ENCODE measurements around the gene ALG1. TPM values are rescaled to one million over a fixed set of nuclear protein-coding genes. Genes with fewer than 3 reads are reported as not detected.

The ALG1 gene
- total RNA-seq, 6 experiments from 2014 or later, result 43.5 to 51.3 (median 47.4) TPM

GRCh38 chr16:5032748-5033167, 38.9 kb upstream of the ALG1 start:
- TF ChIP-seq CTCF (IDR thresholded peaks at IDR 0.05), result no peak
- Mint-ChIP-seq H3K4me3 (peak overlapping the region; percentile 85), H3K27ac (peak overlapping the region; percentile 45), H3K4me1 (ENCODE audit: low read depth) (peaks cover 23% of the 10 kb centered on the region), H3K27me3 (ENCODE audit: insufficient read depth) (peaks cover 3% of the 10 kb centered on the region), H3K36me3 (ENCODE audit: low read depth) (no peaks in the 10 kb centered on the region), H3K9me3 (no peaks in the 10 kb centered on the region)
- DNase-seq, result no peak

- Mint-ChIP-seq H3K36me3 (ENCODE audit: low read depth) (no peaks in the 10 kb centered on the region), H3K9me3 (no peaks in the 10 kb centered on the region), H3K27me3 (ENCODE audit: insufficient read depth) (peaks cover 3% of the 10 kb centered on the region), H3K27ac (peak within 1 kb of the TSS; percentile 88), H3K4me3 (peak within 1 kb of the TSS; percentile 95), H3K4me1 (ENCODE audit: low read depth) (peaks cover 23% of the 10 kb centered on the region)
- no peak for TF ChIP-seq CTCF (IDR thresholded peaks at IDR 0.05)
- peak; percentile 68 for DNase-seq
These were observed 38.1 kb upstream of the ALG1 start, which contains the start of gene NAGPA for GRCh38 chr16:5033256-5034166. Gene NAGPA, minus strand, starts transcription at chr16:5033935. Its CDS starts 21 bp downstream, at chr16:5033914.

- H3K27ac Mint-ChIP-seq, result peak overlapping the region; percentile 88
- no peak for DNase-seq
- H3K9me3 Mint-ChIP-seq, result no peaks in the 10 kb centered on the region
- H3K27me3 Mint-ChIP-seq (ENCODE audit: insufficient read depth), result peaks cover 3% of the 10 kb centered on the region
- H3K36me3 Mint-ChIP-seq (ENCODE audit: low read depth), result no peaks in the 10 kb centered on the region
- H3K4me1 Mint-ChIP-seq (ENCODE audit: low read depth), result peaks cover 23% of the 10 kb centered on the region
- H3K4me3 Mint-ChIP-seq, result peak overlapping the region; percentile 95
- no peak for TF ChIP-seq CTCF (IDR thresholded peaks at IDR 0.05)
These were observed 37.5 kb upstream of the ALG1 start for GRCh38 chr16:5034167-5034523.

- H3K4me3 Mint-ChIP-seq, result no peak overlapping the region
- H3K27me3 Mint-ChIP-seq (ENCODE audit: insufficient read depth), result peaks cover under 1% of the 10 kb centered on the region; the same call in 1 of the 2 replicates
These were observed 35.8 kb upstream of the ALG1 start for GRCh38 chr16:5035909-5036227.

More at GRCh38 chr16:5035909-5036227, 35.8 kb upstream of the ALG1 start:
- TF ChIP-seq CTCF (IDR thresholded peaks at IDR 0.05), result no peak
- Mint-ChIP-seq H3K4me1 (ENCODE audit: low read depth) (peaks cover 28% of the 10 kb centered on the region), H3K36me3 (ENCODE audit: low read depth) (no peaks in the 10 kb centered on the region), H3K27ac (peak overlapping the region; percentile 6; the same call in 1 of the 2 replicates), H3K9me3 (no peaks in the 10 kb centered on the region)
- no peak for DNase-seq

All from HFFc6 (cell line).